HG03095 (cell line): ENCODE data around the gene SYNE2.
A peak's percentile ranks its signal among the peaks of the same experiment; 100 is the strongest.
"Not testable (repeated sequence)": the region's sequence is repeated elsewhere in the genome, so short reads cannot be mapped to it uniquely, and the experiment has no call there.

ENCODE experiments used
- ATAC-seq: cut with Tn5 transposase; IDR thresholded peaks from one replicate; pipeline ENCODE4 v1.9.1; 2021; ENCODE audit warnings: moderate library complexity; ENCODE audit not compliant: unreplicated experiment

SYNE2 gene

GRCh38 chr14:63869940-63870752 lies 17.3 kb downstream of the SYNE2 start:
- ATAC-seq = peak; percentile 43

GRCh38 chr14:63870753-63871037 lies 17.9 kb downstream of the SYNE2 start:
- ATAC-seq = not testable (repeated sequence)

GRCh38 chr14:63874223-63874622 lies 21.4 kb downstream of the SYNE2 start:
- no peak for ATAC-seq

- ATAC-seq = no peak
Observed at GRCh38 chr14:63875311-63875710, 22.5 kb downstream of the SYNE2 start.

- ATAC-seq = no peak
Observed at GRCh38 chr14:63877550-63877939, 24.7 kb downstream of the SYNE2 start.

DNA sequence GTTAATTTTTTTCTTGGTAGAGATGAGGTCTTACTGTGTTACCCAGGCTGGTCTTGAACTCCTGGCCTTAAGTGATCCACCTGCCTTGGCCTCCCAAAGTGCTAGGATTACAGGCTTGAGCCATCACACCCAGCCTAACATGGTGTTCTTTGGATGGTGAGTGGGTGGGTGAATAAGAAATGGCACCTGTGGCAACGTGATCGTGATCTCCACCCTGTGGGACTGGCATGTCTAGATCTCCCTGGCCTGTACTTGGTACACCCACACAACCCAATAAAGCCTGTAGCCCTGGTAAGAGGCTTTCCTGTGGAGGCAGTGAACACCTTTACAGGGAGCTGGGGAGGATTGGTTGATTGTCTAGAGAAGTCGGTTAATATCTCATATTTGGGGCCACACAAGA lies 25.2 kb downstream of the SYNE2 start:
- no peak for ATAC-seq

DNA sequence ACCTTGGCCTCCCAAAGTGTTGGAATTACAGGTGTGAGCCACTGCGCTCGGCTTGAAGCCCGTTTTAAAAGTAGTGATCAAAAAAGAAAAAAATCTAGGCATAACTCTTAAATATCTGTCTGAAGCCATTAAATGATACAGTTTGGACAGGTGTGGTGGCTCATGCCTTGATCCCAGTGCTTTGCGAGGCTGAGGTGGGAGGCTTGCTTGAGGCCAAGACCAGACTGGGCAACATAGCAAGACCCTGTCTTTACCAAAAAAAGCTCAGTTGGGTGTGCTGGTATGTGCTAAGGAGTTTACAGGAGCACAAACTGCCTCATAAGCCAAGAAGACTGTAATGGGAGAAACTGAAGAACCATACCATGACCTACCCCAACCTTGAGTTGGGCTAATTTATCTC lies 26.0 kb downstream of the SYNE2 start:
- no peak for ATAC-seq

- ATAC-seq = no peak
Observed at GRCh38 chr14:63881926-63882325, 29.1 kb downstream of the SYNE2 start.

DNA sequence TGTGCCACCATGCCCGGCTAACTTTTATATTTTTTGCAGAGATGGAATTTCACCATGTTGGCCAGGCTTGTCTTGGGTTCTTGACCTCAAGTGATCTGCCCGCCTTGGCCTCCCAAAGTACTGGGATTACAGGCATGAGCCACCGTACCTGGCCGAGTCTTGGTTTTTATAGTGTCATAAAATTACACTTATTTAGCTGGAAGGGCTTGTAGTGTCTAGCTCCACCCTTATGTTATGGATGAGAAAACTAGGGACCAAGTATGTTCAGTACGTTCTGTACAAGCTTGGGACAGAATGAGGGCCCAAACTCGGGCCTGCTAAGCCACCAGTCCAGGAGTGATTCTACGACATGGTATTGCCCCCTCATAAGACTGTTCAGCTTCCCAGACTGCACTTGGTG lies 35.1 kb downstream of the SYNE2 start:
- ATAC-seq = no peak

DNA sequence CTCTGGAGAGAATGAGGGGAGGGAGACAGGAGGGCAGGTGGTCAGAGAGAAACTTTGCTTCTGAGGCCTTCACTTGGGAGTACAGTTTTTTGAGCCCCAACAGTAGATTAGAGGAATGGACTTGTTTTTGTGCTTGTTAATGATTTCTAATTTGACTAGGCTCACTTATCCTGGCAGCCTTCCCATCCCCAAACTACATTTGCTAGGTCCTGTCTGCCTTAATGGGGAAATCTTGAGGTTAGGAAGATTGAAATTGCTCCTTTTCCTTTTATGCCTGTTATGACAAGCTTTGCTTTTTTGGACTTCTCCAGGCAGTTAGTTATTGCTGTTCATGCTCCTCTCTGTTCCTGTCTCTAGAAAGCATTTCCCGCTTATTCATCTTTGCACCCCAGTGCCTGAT lies 37.7 kb downstream of the SYNE2 start:
- no peak for ATAC-seq

DNA sequence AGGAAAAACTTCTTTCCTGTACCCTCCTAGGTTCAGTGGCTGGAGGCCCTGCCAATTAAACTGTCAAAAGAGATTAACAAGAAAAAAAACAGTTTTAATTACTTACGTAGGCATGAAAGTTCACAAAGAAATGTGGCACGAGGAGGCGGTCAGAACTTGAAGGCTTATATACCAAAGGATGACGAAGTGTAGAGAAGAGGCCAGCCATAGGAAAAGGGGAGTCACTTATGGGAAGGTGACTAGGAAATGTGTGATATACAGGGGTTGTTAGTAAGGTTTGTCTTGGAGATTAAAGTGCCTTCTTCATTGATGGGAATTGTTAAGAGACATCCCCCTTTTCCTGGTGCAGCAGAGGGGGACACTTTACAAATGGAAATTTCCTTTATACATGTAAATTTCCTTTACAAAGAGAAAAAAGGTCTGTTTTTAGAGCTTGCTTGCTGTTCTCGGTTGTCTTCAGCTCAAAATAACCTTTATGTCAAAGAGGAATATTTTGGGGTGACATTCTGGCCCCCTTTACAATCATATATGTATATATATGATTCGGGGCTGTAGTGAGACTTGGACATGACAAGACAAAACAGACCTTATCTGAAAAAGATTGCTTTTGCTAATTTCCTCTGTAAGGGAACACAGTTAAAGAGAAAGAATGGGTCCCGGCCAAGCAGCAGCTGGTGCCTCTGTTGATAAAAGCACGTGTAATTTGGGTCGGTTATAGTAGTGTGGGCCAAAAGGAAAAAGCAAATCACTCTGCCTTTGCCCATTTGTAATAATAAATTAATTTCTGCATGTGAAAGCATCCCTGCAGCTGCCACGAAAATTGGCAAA lies 38.6 kb downstream of the SYNE2 start:
- ATAC-seq = no peak

DNA sequence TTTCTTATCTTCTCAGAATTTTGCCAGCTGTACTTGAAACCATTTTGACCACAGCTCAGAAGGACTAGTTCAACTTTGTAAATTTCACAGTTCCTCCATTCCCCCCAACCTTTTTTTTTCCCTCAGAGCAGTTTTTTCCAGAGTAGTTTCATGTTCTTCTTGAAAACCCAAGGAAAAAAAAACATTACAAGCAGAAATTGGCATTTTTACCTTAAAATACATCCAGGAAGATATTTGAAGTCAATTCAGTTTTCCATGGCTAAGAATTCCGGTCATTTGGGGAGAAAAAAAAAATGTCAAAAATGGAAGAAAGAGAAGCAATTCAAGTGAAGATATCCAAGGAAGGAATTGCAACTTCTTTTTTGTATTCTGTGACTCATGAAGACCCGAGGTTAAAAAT lies 39.5 kb downstream of the SYNE2 start:
- ATAC-seq = no peak

GRCh38 chr14:63893701-63894458 lies 41.1 kb downstream of the SYNE2 start:
- no peak for ATAC-seq

DNA sequence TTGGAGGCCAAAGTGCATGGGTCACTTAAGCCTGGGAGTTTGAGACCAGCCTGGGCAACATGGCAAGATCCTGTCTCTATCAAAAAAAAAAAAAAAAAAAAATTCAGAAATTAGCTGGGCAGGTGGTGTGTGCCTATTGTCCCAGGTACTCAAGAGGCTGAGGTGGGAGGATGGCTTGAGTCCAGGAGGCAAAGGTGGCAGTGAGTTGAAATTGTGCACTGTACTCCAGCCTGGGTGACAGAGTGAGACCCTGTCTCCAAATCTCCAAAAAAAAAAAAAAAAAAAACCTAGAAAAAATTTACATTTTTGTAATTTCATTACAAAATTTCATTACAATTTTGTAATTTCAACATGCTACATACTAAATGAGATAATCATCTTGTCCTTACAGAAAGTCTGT lies 42.7 kb downstream of the SYNE2 start:
- no peak for ATAC-seq

GRCh38 chr14:63896278-63896720 lies 43.5 kb downstream of the SYNE2 start:
- ATAC-seq = no peak

- no peak for ATAC-seq
Observed at GRCh38 chr14:63897721-63898163, 44.9 kb downstream of the SYNE2 start.

DNA sequence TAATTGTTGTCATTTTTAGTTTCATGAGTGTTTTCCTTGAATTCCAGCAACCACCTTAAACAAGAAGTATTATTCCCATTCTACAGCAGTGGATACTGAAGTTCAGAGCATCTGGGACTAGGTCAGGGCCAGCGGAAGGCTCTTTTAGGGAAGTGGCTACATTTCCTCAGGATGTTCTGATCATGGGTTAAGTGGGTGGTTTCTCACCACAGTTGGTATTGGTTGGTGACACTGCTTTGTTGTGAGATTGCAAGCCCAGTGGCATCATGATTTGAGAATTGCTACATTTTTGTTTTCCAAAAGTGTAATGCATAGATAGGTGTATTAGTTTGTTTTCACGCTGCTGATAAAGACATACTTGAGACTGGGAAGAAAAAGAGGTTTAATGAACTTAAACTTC lies 47.1 kb downstream of the SYNE2 start:
- no peak for ATAC-seq

GRCh38 chr14:63901434-63902085 lies 48.8 kb downstream of the SYNE2 start:
- ATAC-seq = no peak

DNA sequence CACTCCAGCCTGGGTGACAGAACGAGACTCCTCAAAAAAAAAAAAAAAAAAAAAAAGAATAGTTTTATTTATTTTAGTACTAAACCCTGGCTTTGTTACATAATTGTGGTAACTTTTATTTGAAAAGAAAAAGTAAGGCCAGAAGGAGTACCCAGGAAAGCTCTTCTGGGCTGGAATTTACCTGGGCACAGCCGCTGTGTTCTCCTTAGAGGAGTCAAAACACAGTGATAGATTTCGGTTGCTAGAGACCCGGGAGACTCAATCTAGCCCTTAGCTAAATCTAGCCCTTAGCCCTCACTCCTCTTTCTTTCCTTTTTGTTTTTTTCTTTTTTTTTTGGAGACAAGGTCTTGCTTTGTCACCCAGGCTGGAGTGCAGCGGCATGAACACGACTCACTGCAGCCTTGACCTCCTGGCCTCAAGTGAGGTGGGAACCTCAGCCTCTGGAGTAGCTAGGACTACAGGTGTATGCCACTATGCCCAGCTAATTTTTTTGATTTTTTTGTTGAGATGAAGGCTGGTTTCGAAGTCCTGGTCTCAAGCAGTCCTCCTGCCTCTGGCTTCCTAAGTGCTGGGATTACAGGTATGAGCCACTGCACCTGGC lies 49.7 kb downstream of the SYNE2 start:
- no peak for ATAC-seq

DNA sequence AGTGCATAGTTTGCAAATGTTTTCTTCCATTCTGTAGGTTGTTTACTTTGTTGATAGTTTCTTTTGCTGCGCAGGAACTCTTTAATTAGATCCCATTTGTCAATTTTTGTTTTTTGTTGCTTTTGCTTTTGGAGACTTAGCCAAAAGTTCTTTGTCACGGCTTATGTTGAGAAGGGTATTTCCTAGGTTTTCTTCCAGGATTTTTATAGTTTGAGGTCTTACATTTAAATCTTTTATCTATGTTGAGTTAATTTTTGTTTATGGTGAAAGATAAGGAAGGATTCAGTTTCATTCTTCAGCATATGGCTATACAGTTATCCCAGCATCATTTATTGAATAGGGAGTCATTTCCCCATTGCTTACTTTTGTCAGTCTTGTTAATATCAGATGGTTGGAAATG lies 51.9 kb downstream of the SYNE2 start:
- ATAC-seq = no peak

GRCh38 chr14:63905370-63905769 lies 52.6 kb downstream of the SYNE2 start:
- ATAC-seq = no peak
